A673 (cell line): Measurements from ENCODE around the gene RABGEF1.

Experiments
- EZH2 ChIP-seq: fragments of 200-600 bp; sonication (generic); IDR thresholded peaks from 2 replicates; pipeline ENCODE4 v1.6.1; 2017; ENCODE audit warnings: borderline replicate concordance, low read depth, mild to moderate bottlenecking, mixed read lengths, antibody characterized with exemption, low read length; ENCODE audit not compliant: poor library complexity, severe bottlenecking
- TF ChIP-seq, protein P1 (sequence below): fragments of 300-800, 200-600 bp; sonication (generic); conservative IDR thresholded peaks from 2 replicates; pipeline ENCODE4 v1.5.1; 2017; ENCODE audit warnings: low read depth, mild to moderate bottlenecking, antibody characterized with exemption, low read length, moderate library complexity, mixed read lengths

DNA sequence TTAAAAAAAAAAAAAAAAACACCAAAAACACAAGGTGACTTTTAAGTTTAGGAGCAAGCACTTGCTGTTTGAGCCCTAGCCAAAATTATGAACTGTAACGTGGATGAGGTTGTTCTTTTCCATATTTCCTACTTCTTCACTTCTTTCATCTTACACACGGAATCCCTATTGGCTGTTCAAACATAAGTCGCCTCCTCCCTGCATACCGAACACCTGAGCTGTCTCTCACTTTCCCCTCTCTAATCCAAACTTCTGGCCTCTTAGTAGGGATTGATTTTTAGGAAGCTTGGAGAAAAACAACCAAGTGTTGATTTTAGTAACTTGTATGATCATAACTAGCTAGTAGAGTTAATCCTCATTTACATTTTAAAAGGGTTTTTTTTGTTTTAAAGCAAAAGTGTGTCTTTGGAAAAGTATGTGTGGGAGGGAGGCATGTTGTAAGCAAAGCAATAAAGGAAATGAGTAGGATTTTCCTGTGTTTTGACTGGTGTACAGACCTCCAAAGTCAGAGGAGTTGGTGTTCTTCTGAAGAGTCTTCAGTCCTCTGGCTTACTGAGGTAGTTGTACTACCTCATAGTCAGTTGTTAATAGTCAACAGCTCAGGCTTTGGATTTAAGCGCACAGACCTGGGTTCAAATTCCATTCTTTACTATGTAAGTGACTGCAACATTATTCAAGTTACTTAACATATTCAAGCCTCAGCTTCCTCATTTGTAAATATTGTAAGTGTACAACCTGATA lies 39.3 kb downstream of the RABGEF1 start:
- TF ChIP-seq, protein P1, sequence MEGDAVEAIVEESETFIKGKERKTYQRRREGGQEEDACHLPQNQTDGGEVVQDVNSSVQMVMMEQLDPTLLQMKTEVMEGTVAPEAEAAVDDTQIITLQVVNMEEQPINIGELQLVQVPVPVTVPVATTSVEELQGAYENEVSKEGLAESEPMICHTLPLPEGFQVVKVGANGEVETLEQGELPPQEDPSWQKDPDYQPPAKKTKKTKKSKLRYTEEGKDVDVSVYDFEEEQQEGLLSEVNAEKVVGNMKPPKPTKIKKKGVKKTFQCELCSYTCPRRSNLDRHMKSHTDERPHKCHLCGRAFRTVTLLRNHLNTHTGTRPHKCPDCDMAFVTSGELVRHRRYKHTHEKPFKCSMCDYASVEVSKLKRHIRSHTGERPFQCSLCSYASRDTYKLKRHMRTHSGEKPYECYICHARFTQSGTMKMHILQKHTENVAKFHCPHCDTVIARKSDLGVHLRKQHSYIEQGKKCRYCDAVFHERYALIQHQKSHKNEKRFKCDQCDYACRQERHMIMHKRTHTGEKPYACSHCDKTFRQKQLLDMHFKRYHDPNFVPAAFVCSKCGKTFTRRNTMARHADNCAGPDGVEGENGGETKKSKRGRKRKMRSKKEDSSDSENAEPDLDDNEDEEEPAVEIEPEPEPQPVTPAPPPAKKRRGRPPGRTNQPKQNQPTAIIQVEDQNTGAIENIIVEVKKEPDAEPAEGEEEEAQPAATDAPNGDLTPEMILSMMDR, result no peak
- no peak for TF ChIP-seq EZH2
